Measurements from ENCODE around the gene PTPRU. TPM values are rescaled to one million over a fixed set of nuclear protein-coding genes. Genes with fewer than 3 reads are reported as not detected.
"Not testable (repeated sequence)": the region's sequence is repeated elsewhere in the genome, so short reads cannot be mapped to it uniquely, and the experiment has no call there.

The PTPRU gene
- total RNA-seq, 1 experiment from 2014 or later, result 31.4 TPM

- POLR2A ChIA-PET (ENCODE audit: unreplicated experiment), result no interaction called here
- BruUV-seq (replicated peaks), result no TSS peak
- no peaks in the 10 kb centered on the region for H3K27me3 ChIP-seq (ENCODE audit: insufficient read depth, low read depth)
Observed at GRCh38 chr1:29298246-29298645, 61.9 kb downstream of the PTPRU start.

GRCh38 chr1:29299446-29299845, 63.1 kb downstream of the PTPRU start:
- Histone ChIP-seq H3K4me2 (no peak overlapping the region), H3F3A (ENCODE audit: insufficient read depth, low read depth) (no peaks in the 10 kb centered on the region), H3K36me3 (ENCODE audit: low read depth) (no peaks in the 10 kb centered on the region), H3K4me3 (no peak overlapping the region), H2AFZ (no peak overlapping the region), H4K20me1 (ENCODE audit: insufficient read depth) (no peaks in the 10 kb centered on the region), H3K79me2 (ENCODE audit: low read depth) (no peaks in the 10 kb centered on the region), H3K4me1 (replicated peaks; ENCODE audit: insufficient read depth) (peaks cover 4% of the 10 kb centered on the region; the same call in 1 of the 2 replicates), H3K27me3 (ENCODE audit: insufficient read depth, low read depth) (no peaks in the 10 kb centered on the region), H3K9me2 (ENCODE audit: insufficient read depth) (no peaks in the 10 kb centered on the region), H3K27ac (no peak overlapping the region), H3K9me3 (ENCODE audit: insufficient read depth, low read depth) (no peaks in the 10 kb centered on the region)
- CTCF ChIA-PET, result no interaction called here
- no peak for DNase-seq
- POLR2A ChIA-PET (ENCODE audit: unreplicated experiment), result no interaction called here
- no TSS peak for BruUV-seq (replicated peaks)
- TF ChIP-seq CTCF (conservative IDR thresholded peaks at IDR 0.05), result no peak
- no peak for TF ChIP-seq EZH2 (IDR thresholded peaks at IDR 0.05; ENCODE audit: low read depth)
- intact Hi-C loops (cut with micrococcal nuclease; ENCODE audit: unreplicated experiment), result no loop called here

More at GRCh38 chr1:29298246-29298645, 61.9 kb downstream of the PTPRU start:
- no peaks in the 10 kb centered on the region for H3K79me2 ChIP-seq (ENCODE audit: low read depth)
- no peaks in the 10 kb centered on the region for H3K9me2 ChIP-seq (ENCODE audit: insufficient read depth)
- no peak overlapping the region for H2AFZ ChIP-seq
- TF ChIP-seq CTCF (conservative IDR thresholded peaks at IDR 0.05) (no peak), EZH2 (IDR thresholded peaks at IDR 0.05; ENCODE audit: low read depth) (no peak)
- no peak overlapping the region for H3K27ac ChIP-seq
- DNase-seq, result no peak
- no peaks in the 10 kb centered on the region for H3K36me3 ChIP-seq (ENCODE audit: low read depth)
- no peaks in the 10 kb centered on the region for H3K9me3 ChIP-seq (ENCODE audit: insufficient read depth, low read depth)
- CTCF ChIA-PET, result interaction anchor here (0.6 kb wide), 1 partner anchor 55 kb away, joined by 4 read pairs; no protein-coding TSS in a partner anchor
- peaks cover 4% of the 10 kb centered on the region; the same call in 1 of the 2 replicates for H3K4me1 ChIP-seq (replicated peaks; ENCODE audit: insufficient read depth)
- intact Hi-C loops (cut with micrococcal nuclease; ENCODE audit: unreplicated experiment), result no loop called here
- H4K20me1 ChIP-seq (ENCODE audit: insufficient read depth), result no peaks in the 10 kb centered on the region
- no peak overlapping the region for H3K4me3 ChIP-seq
- H3K4me2 ChIP-seq, result no peak overlapping the region
- no peaks in the 10 kb centered on the region for H3F3A ChIP-seq (ENCODE audit: insufficient read depth, low read depth)

GRCh38 chr1:29301732-29302131, 65.4 kb downstream of the PTPRU start:
- H3K27me3 ChIP-seq (ENCODE audit: insufficient read depth, low read depth); H3K9me2 ChIP-seq (ENCODE audit: insufficient read depth); DNase-seq; H3K79me2 ChIP-seq (ENCODE audit: low read depth); CTCF ChIA-PET; H3F3A ChIP-seq (ENCODE audit: insufficient read depth, low read depth); BruUV-seq (replicated peaks); H3K9me3 ChIP-seq (ENCODE audit: insufficient read depth, low read depth); H3K4me1 ChIP-seq (replicated peaks; ENCODE audit: insufficient read depth); H4K20me1 ChIP-seq (ENCODE audit: insufficient read depth); H2AFZ ChIP-seq; H3K36me3 ChIP-seq (ENCODE audit: low read depth); H3K4me3 ChIP-seq; H3K4me2 ChIP-seq; H3K27ac ChIP-seq: not testable (repeated sequence)
- intact Hi-C loops (cut with micrococcal nuclease; ENCODE audit: unreplicated experiment), result loop anchor here (1.0 kb wide), 1 partner anchor 62 kb away; no protein-coding TSS in a partner anchor
- POLR2A ChIA-PET (ENCODE audit: unreplicated experiment), result interaction anchor here (0.6 kb wide), 1 partner anchor 59 kb away, joined by 3 read pairs; no protein-coding TSS in a partner anchor

Measured in PC-9 (cell line).